HL-60/S4 treated with retinoic acid at 250 ng/mL for 4 days and 3 days (cell line): ENCODE data around the gene DCP1B.

Experiments
- in situ Hi-C: fragments of 300-500 bp; cut with MboI; formaldehyde crosslinking; loops from 2 replicates; pipeline ENCODE4 v1.7.0; 2022; ENCODE audit warnings: low sequenced_read_pairs

Gene DCP1B

GRCh38 chr12:1977588-1977987 lies 26.7 kb downstream of the DCP1B start:
- in situ Hi-C loops, result no loop called here

GRCh38 chr12:1977109-1977508 lies 27.1 kb downstream of the DCP1B start:
- in situ Hi-C loops, result no loop called here

- in situ Hi-C loops, result no loop called here
Observed at GRCh38 chr12:1974812-1975211, 29.4 kb downstream of the DCP1B start.

GRCh38 chr12:1972856-1973317 lies 31.4 kb downstream of the DCP1B start:
- in situ Hi-C loops, result no loop called here

GRCh38 chr12:1972260-1972659 lies 32.0 kb downstream of the DCP1B start:
- in situ Hi-C loops, result no loop called here

- in situ Hi-C loops, result no loop called here
Observed at GRCh38 chr12:1970331-1970900, 33.8 kb downstream of the DCP1B start.

GRCh38 chr12:1966561-1967226 lies 37.6 kb downstream of the DCP1B start:
- in situ Hi-C loops, result no loop called here

- in situ Hi-C loops, result no loop called here
Observed at GRCh38 chr12:1965916-1966315, 38.3 kb downstream of the DCP1B start.

- in situ Hi-C loops, result no loop called here
Observed at GRCh38 chr12:1962051-1963020, 41.9 kb downstream of the DCP1B start.

- in situ Hi-C loops, result no loop called here
Observed at GRCh38 chr12:1956716-1957115, 47.5 kb downstream of the DCP1B start.

- in situ Hi-C loops, result loop anchor here (25.0 kb wide), 1 partner anchor 838 kb away; no protein-coding TSS in a partner anchor
Observed at GRCh38 chr12:1949771-1950470, 54.3 kb downstream of the DCP1B start.

GRCh38 chr12:1948883-1949282 lies 55.4 kb downstream of the DCP1B start:
- in situ Hi-C loops, result loop anchor here (25.0 kb wide), 1 partner anchor 837 kb away; no protein-coding TSS in a partner anchor

GRCh38 chr12:1947081-1947480 lies 57.2 kb downstream of the DCP1B start:
- in situ Hi-C loops, result loop anchor here (25.0 kb wide), 1 partner anchor 835 kb away; no protein-coding TSS in a partner anchor

- in situ Hi-C loops, result loop anchor here (25.0 kb wide), 1 partner anchor 834 kb away; no protein-coding TSS in a partner anchor
Observed at GRCh38 chr12:1946296-1946695, 58.0 kb downstream of the DCP1B start.

GRCh38 chr12:1945502-1945901 lies 58.8 kb downstream of the DCP1B start:
- in situ Hi-C loops, result loop anchor here (25.0 kb wide), 1 partner anchor 833 kb away; no protein-coding TSS in a partner anchor

- in situ Hi-C loops, result loop anchor here (10.0 to 25.0 kb wide), 2 partner anchors 295 to 828 kb away; no protein-coding TSS in a partner anchor
Observed at GRCh38 chr12:1939801-1940607, 64.3 kb downstream of the DCP1B start.

- in situ Hi-C loops, result loop anchor here (10.0 to 25.0 kb wide), 2 partner anchors 295 to 827 kb away; no protein-coding TSS in a partner anchor
Observed at GRCh38 chr12:1939331-1939730, 64.9 kb downstream of the DCP1B start.

GRCh38 chr12:1937481-1938224 lies 66.6 kb downstream of the DCP1B start:
- in situ Hi-C loops, result loop anchor here (10.0 to 25.0 kb wide), 2 partner anchors 293 to 825 kb away; no protein-coding TSS in a partner anchor
